DMS153 treated with DMSO at 0.1 percent for 48 hours (cell line): ENCODE measurements around the gene CCDC93.
"Not testable (repeated sequence)": the region's sequence is repeated elsewhere in the genome, so short reads cannot be mapped to it uniquely, and the experiment has no call there.

Experiments used
- DNase-seq: peaks from one replicate; lab custom pipeline; 2025; ENCODE audit not compliant: unreplicated experiment; lab: John Stamatoyannopoulos, UW

Gene CCDC93

GRCh38 chr2:118046634-118047210, 32.9 kb upstream of the CCDC93 start:
- peak; percentile 47 for DNase-seq

- no peak for DNase-seq
Measured at GRCh38 chr2:118045286-118045685, 31.4 kb upstream of the CCDC93 start.

- no peak for DNase-seq
Measured at GRCh38 chr2:118044854-118045253, 31.0 kb upstream of the CCDC93 start.

- no peak for DNase-seq
Measured at GRCh38 chr2:118044103-118044716, 30.3 kb upstream of the CCDC93 start.

GRCh38 chr2:118040891-118041290, 27.0 kb upstream of the CCDC93 start:
- no peak for DNase-seq

GRCh38 chr2:118032169-118033013, 18.5 kb upstream of the CCDC93 start:
- peak; percentile 47 for DNase-seq

- DNase-seq = no peak
Measured at GRCh38 chr2:118031566-118031965, 17.7 kb upstream of the CCDC93 start.

- DNase-seq = no peak
Measured at GRCh38 chr2:118029025-118029424, 15.2 kb upstream of the CCDC93 start.

GRCh38 chr2:118021356-118021755, 7.5 kb upstream of the CCDC93 start:
- no peak for DNase-seq

GRCh38 chr2:118019821-118020220, 6.0 kb upstream of the CCDC93 start:
- no peak for DNase-seq

GRCh38 chr2:118016911-118017310, 3.0 kb upstream of the CCDC93 start:
- DNase-seq = no peak

GRCh38 chr2:118015761-118016160, 1.9 kb upstream of the CCDC93 start:
- not testable (repeated sequence) for DNase-seq

GRCh38 chr2:118014492-118014824, 588 bp upstream of the CCDC93 start:
- no peak for DNase-seq

GRCh38 chr2:118013221-118013723, 598 bp downstream of the CCDC93 start:
- DNase-seq = no peak

- DNase-seq = no peak
Measured at GRCh38 chr2:118012778-118013177, 1.1 kb downstream of the CCDC93 start.

GRCh38 chr2:118010473-118010872, 3.4 kb downstream of the CCDC93 start:
- no peak for DNase-seq

GRCh38 chr2:118006861-118007260, 7.0 kb downstream of the CCDC93 start:
- no peak for DNase-seq

GRCh38 chr2:118006326-118006725, 7.5 kb downstream of the CCDC93 start:
- no peak for DNase-seq

- DNase-seq = peak; percentile 69
Measured at GRCh38 chr2:118003396-118003824, 10.5 kb downstream of the CCDC93 start.

GRCh38 chr2:118000041-118000440, 13.8 kb downstream of the CCDC93 start:
- no peak for DNase-seq

GRCh38 chr2:117997872-117998454, 15.9 kb downstream of the CCDC93 start:
- no peak for DNase-seq

- no peak for DNase-seq
Measured at GRCh38 chr2:117996525-117996924, 17.3 kb downstream of the CCDC93 start.
